OCI-LY3 (cell line): ENCODE results near the gene KCTD15.

ENCODE experiments used
- CTCF ChIP-seq: fragments of 200-600, 300-600 bp; sonication (generic); IDR thresholded peaks from 2 replicates; pipeline ENCODE4 v1.5.1; 2014; ENCODE audit warnings: antibody characterized with exemption, low read length, low read depth
- EZH2phosphoT487 ChIP-seq: fragments of 200-600 bp; shearing (Covaris generic); IDR thresholded peaks from 2 replicates; pipeline ENCODE4 v1.6.1; 2018; ENCODE audit warnings: antibody characterized with exemption, mixed run types, low read depth

GRCh38 chr19:33796164-33796875 is at the start of gene KCTD15:
- no peak for TF ChIP-seq EZH2phosphoT487
- TF ChIP-seq CTCF = no peak
